ENCODE results near the gene GPRC5D. TPM values are rescaled to one million over a fixed set of nuclear protein-coding genes. Genes with fewer than 3 reads are reported as not detected.

The GPRC5D gene
- total and polyA plus RNA-seq, 12 donors, result 0.04 TPM; not detected in 11

GRCh38 chr12:12902036-12902435, 49.9 kb downstream of the GPRC5D start:
- no peaks in the 10 kb centered on the region for H3K9me3 ChIP-seq
- TF ChIP-seq CTCF (IDR thresholded peaks at IDR 0.05), result no peak
- peak overlapping the region in 7 of 10 donors; percentile 36 to 71 (median 63) for H3K27ac ChIP-seq
- H3K4me1 ChIP-seq, result peaks cover 0 to 25% (median 0%) of the 10 kb centered on the region in 9 donors
- ATAC-seq, result peak in 4 of 8 donors; percentile 18 to 52 (median 36)
- H3K36me3 ChIP-seq, result no peaks in the 10 kb centered on the region
- intact Hi-C loops (cut with DNase I), result loop anchor here in 1 of 10 donors (10.0 kb wide), 1 partner anchor 67 kb away; no protein-coding TSS in a partner anchor
- peaks cover 0 to 14% (median 0%) of the 10 kb centered on the region in 7 donors for H3K27me3 ChIP-seq
- no peak for DNase-seq
- no peak overlapping the region for H3K4me3 ChIP-seq

GRCh38 chr12:12901158-12901791, 50.7 kb downstream of the GPRC5D start:
- WGBS, 2 donors, result 79 to 86% methylated on average over 10 of the region's 10 CpGs
- peaks cover 0 to 25% (median 0%) of the 10 kb centered on the region in 9 donors for H3K4me1 ChIP-seq
- peak overlapping the region in 7 of 10 donors; percentile 12 to 71 (median 58) for H3K27ac ChIP-seq
- DNase-seq, result no peak
- H3K36me3 ChIP-seq, result no peaks in the 10 kb centered on the region
- H3K27me3 ChIP-seq, result peaks cover 0 to 14% (median 0%) of the 10 kb centered on the region in 7 donors
- TF ChIP-seq CTCF (IDR thresholded peaks at IDR 0.05), result no peak
- intact Hi-C loops (cut with DNase I), result loop anchor here in 1 of 10 donors (10.0 kb wide), 1 partner anchor 66 kb away; no protein-coding TSS in a partner anchor
- H3K4me3 ChIP-seq, result no peak overlapping the region
- ATAC-seq, result peak; percentile 39 to 85 (median 82)
- H3K9me3 ChIP-seq, result no peaks in the 10 kb centered on the region

DNA sequence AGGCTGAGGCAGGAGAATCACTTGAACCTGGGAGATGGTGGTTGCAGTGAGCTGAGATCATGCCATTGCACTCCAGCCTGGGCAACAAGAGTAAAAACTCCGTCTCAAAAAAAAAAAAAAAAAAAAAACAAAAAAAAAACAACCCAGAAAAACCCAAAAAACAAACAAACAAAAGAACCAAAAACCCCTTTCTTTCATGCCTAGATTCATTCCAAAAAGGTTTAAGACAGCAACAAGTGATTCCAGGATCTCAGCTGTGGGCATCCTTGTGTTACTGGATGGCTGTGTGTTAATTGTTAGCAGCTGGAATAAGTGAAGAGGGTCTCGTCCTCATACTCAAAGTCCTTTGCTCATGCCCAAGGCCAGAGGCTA, 51.2 kb downstream of the GPRC5D start:
- no peak overlapping the region for H3K4me3 ChIP-seq
- DNase-seq (no peak), ATAC-seq (no peak)
- H3K27me3 ChIP-seq, result peaks cover 0 to 14% (median 0%) of the 10 kb centered on the region in 7 donors
- H3K27ac ChIP-seq, result peak overlapping the region in 5 of 10 donors; percentile 12 to 71 (median 63)
- intact Hi-C loops (cut with DNase I), result loop anchor here in 1 of 10 donors (10.0 kb wide), 1 partner anchor 66 kb away; no protein-coding TSS in a partner anchor
- whole genome bisulfite sequencing, 2 donors, result 81 to 88% methylated on average over 2 of the region's 2 CpGs
- no peak for TF ChIP-seq CTCF (IDR thresholded peaks at IDR 0.05)
- H3K36me3 ChIP-seq, result no peaks in the 10 kb centered on the region
- peaks cover 0 to 25% (median 0%) of the 10 kb centered on the region in 9 donors for H3K4me1 ChIP-seq
- no peaks in the 10 kb centered on the region for H3K9me3 ChIP-seq

DNA sequence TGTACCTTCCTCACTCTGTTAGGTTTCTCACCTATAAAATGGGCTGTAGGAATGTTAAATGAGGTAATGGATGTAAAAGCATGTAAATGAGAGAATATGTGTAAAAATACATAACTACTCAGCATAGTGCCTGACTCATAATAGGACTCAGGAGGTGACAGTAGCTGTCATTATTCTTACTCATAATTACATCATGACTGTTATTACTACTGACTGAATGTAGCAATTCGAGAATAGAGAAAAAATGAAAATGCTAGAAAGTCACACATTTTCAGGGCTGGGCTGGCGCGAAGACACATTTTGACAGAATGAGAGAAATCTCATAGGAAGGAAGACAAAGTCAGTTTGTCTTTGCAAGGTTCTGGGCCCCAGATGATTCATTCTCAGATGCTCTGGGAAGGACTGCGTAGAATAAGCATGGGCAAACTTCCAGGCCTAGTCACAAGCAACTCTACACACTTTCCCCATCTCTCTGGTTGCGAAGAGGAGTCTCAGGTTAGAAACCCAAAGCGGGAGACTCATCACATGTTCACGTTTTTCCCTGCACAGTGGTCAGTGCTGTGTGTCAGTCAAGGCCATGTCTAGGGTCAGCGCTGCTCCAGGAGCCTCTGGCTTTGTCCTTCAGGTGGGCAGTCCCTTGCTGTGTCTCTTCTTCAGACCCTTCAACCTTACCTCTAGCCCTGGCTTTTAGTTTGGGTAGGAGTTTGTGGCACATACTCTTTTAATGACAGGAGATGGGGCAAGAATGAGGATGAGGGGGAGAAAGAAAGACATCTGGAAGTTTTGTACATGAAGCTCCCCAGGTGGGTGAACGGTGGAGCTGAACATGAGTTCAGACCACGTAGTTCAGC, 52.2 kb downstream of the GPRC5D start:
- Histone ChIP-seq H3K36me3 (no peaks in the 10 kb centered on the region), H3K4me3 (no peak overlapping the region), H3K9me3 (no peaks in the 10 kb centered on the region), H3K4me1 (peaks cover 0 to 25% (median 0%) of the 10 kb centered on the region in 9 donors), H3K27ac (peak overlapping the region in 7 of 10 donors; percentile 9 to 67 (median 48)), H3K27me3 (peaks cover 0 to 14% (median 0%) of the 10 kb centered on the region in 7 donors)
- TF ChIP-seq CTCF (IDR thresholded peaks at IDR 0.05), result no peak
- peak in 4 of 8 donors; percentile 25 to 68 (median 38) for ATAC-seq
- 81 to 84% methylated on average over 10 of the region's 10 CpGs for WGBS, 2 donors
- intact Hi-C loops (cut with DNase I), result loop anchor here in 1 of 10 donors (10.0 kb wide), 1 partner anchor 65 kb away; no protein-coding TSS in a partner anchor
- no peak for DNase-seq

Measured in heart right ventricle (tissue), 16 donors.